BE2C (cell line): Measurements from ENCODE around the gene STX17.
A peak's percentile ranks its signal among the peaks of the same experiment; 100 is the strongest.

Experiments
- DNase-seq: peaks from one replicate; pipeline ENCODE4 v3.0.0-alpha.2; 2020
- H3K27me3 ChIP-seq: fragments of 250-450 bp; sonication (Bioruptor Pico); 2 replicates; pipeline ENCODE4 v1.5.1; 2020; ENCODE audit warnings: mild to moderate bottlenecking
- H3K36me3 ChIP-seq: fragments of 250-450 bp; sonication (Bioruptor Pico); 2 replicates; pipeline ENCODE4 v1.5.1; 2020; ENCODE audit warnings: mild to moderate bottlenecking
- H3K4me1 ChIP-seq: fragments of 250-450 bp; sonication (Bioruptor Pico); 2 replicates; pipeline ENCODE4 v1.5.1; 2020
- H3K4me3 ChIP-seq: 2 replicates; pipeline ENCODE4 v1.5.1; 2011; ENCODE audit warnings: low read depth, low read length
- H3K9me3 ChIP-seq: fragments of 250-450 bp; sonication (Bioruptor Pico); 2 replicates; pipeline ENCODE4 v1.5.1; 2020
- TF ChIP-seq, protein P1 (sequence below): IDR thresholded peaks from 2 replicates; pipeline ENCODE4 v1.5.1; 2012; ENCODE audit warnings: mild to moderate bottlenecking, low read depth, low read length

STX17 gene

DNA sequence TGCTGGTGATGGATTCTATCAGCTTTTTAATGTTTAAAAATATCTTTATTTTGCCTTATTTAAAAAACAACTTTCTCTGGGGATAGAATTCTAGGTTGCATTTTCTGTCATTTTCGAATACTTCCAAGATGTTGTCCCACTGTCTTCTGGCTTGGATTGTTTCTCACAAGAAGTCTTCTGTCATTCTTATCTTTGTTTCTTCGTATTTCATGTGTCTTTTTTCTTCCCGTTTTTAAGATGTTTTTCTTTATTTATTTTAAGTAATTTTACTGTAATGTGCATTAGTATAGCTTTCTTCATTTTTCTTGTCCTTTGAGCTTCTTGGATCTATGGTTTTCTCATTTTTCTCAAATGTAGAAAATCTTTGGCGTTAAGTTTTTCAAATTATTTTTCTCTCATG is 19.1 kb downstream of the STX17 start:
- Histone ChIP-seq H3K9me3 (no peaks in the 10 kb centered on the region), H3K36me3 (peaks cover 6% of the 10 kb centered on the region; the same call in 1 of the 2 replicates), H3K27me3 (no peaks in the 10 kb centered on the region), H3K4me3 (no peak overlapping the region), H3K4me1 (no peaks in the 10 kb centered on the region)
- TF ChIP-seq, protein P1, sequence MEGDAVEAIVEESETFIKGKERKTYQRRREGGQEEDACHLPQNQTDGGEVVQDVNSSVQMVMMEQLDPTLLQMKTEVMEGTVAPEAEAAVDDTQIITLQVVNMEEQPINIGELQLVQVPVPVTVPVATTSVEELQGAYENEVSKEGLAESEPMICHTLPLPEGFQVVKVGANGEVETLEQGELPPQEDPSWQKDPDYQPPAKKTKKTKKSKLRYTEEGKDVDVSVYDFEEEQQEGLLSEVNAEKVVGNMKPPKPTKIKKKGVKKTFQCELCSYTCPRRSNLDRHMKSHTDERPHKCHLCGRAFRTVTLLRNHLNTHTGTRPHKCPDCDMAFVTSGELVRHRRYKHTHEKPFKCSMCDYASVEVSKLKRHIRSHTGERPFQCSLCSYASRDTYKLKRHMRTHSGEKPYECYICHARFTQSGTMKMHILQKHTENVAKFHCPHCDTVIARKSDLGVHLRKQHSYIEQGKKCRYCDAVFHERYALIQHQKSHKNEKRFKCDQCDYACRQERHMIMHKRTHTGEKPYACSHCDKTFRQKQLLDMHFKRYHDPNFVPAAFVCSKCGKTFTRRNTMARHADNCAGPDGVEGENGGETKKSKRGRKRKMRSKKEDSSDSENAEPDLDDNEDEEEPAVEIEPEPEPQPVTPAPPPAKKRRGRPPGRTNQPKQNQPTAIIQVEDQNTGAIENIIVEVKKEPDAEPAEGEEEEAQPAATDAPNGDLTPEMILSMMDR = no peak
- DNase-seq = no peak

DNA sequence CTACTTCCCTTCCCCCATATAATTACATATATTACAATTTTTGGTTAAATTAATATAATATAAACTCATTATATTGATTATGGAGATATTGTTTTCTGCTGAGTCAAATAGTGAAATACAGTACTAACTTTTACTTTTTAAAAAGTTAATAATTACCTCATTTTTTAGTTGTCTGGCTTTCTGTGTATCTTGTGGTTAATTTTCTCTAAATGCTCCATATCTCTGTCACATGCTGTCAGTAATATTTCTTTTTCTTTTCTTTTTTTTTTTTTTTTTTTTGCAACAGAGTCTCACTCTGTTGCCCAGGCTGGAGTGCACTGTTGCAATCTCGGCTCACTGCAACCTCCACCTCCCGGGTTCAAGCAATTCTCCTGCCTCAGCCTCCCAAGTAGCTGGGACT is 23.2 kb downstream of the STX17 start:
- TF ChIP-seq, protein P1 = no peak
- Histone ChIP-seq H3K36me3 (no peaks in the 10 kb centered on the region), H3K9me3 (no peaks in the 10 kb centered on the region), H3K4me3 (no peak overlapping the region), H3K27me3 (no peaks in the 10 kb centered on the region), H3K4me1 (no peaks in the 10 kb centered on the region; the same call in 1 of the 2 replicates)
- no peak for DNase-seq

DNA sequence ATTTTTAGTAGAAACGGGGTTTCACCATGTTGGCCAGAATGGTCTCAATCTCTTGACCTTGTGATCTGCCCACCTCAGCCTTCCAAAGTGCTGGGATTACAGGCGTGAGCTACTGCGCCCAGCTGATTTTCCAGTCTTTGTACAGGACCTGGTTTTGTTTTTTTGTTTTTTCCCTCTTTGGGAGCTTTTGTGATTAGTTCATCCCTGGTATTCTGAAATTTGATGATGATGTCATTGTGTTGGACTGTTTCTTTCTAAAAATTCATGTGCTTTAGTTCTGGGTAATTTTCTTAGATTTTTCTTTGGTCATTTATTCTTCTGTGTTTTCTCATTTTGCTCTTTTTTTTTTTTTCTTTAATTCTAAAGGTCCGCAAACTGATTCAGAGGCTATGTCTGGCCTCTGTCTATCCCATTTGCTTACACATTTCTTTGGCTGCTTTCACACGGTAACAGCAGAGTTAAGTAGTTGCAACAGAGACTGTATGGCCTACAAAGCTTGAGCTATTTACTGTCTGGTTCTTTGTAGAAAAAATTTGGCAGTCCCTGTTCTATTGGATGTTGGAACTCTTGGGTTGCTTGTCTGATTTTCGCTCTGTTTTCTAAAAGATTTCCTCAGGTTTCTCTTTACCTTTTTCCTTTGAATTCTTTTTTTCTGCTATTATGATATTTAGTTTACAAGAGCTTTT is 24.8 kb downstream of the STX17 start:
- Histone ChIP-seq H3K9me3 (no peaks in the 10 kb centered on the region), H3K27me3 (no peaks in the 10 kb centered on the region), H3K4me3 (no peak overlapping the region), H3K36me3 (no peaks in the 10 kb centered on the region), H3K4me1 (no peaks in the 10 kb centered on the region; the same call in 1 of the 2 replicates)
- TF ChIP-seq, protein P1 = no peak
- DNase-seq = no peak

DNA sequence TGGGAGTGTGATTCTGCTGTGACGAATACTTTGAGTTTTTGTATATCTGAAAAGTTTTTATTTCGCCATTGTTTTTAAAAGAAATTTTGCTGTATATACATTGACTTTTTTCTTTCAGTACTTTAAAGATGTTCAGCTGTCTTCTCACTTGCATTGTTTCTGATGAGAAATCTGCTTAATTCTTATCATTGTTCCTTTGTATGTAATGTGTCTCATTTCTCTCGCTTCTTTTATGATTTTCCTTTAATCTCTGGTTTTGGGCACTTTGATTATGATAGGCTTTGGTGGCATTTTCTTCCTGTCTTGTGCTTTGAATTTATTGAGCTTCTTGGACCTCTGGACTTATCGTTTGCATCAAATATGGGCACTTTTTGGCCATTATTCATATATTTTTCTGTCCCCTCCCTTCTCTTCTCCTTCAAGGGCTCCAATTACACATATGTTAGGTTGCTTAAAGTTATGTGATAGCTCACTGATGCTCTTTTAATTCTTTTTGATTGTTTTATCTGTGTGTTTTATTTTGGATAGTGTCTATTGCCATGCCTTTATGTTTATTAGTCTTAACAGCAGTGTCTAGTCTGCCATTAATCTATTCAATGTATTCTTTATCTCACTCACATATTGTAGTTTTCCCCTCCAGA is 30.6 kb downstream of the STX17 start:
- TF ChIP-seq, protein P1 = no peak
- no peak overlapping the region for H3K4me3 ChIP-seq
- no peaks in the 10 kb centered on the region; the same call in 1 of the 2 replicates for H3K4me1 ChIP-seq
- H3K9me3 ChIP-seq = no peaks in the 10 kb centered on the region
- no peak for DNase-seq
- no peaks in the 10 kb centered on the region for H3K27me3 ChIP-seq
- no peaks in the 10 kb centered on the region for H3K36me3 ChIP-seq

DNA sequence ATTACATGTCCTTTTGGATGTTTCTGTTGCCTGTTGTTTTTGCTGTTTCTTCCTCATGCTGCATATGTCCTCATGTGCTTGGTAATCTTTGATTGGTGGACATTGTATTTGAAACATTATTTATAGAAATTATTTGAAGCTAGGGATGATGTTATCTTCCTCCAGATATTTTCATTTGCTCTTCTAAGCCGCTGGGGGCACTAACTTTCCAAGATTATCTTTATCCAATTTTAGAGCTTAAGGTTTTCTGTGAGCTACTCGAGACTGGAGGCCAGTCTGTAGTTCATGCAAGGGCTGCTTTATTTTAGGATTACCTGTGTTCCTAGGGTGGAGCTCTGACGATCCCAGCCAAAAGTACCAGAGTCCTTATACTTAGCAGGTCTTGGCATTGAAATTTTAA is 40.9 kb downstream of the STX17 start:
- Histone ChIP-seq H3K4me1 (no peaks in the 10 kb centered on the region), H3K9me3 (no peaks in the 10 kb centered on the region), H3K4me3 (no peak overlapping the region), H3K27me3 (no peaks in the 10 kb centered on the region), H3K36me3 (no peaks in the 10 kb centered on the region; the same call in 1 of the 2 replicates)
- DNase-seq = no peak
- TF ChIP-seq, protein P1 = peak; percentile 39

DNA sequence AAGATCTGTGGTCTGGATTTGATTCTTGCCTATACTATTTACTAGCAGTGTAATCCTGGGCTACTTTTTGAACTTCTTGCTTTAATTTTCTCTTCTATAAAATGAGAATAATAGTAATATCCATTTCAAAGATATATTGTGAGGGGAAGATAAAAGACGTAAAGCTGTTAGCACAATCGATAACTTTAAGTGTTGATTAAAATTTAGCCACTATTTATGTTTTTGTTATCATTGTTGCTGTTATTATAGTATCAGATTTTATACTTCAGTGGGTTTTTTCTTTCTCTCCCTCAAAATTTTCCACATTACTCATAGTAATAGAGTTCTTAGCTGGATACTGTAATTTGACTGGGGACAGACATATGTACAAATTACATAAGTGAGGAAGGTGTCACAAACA is 42.0 kb downstream of the STX17 start:
- DNase-seq = no peak
- no peaks in the 10 kb centered on the region for H3K4me1 ChIP-seq
- no peaks in the 10 kb centered on the region for H3K27me3 ChIP-seq
- H3K36me3 ChIP-seq = no peaks in the 10 kb centered on the region; the same call in 1 of the 2 replicates
- H3K4me3 ChIP-seq = no peak overlapping the region
- TF ChIP-seq, protein P1 = no peak
- no peaks in the 10 kb centered on the region for H3K9me3 ChIP-seq
